Activated CD4-positive, CD25-positive, alpha-beta regulatory T cell treated with anti-CD3 and anti-CD28 coated beads, Interleukin-2, amount 50 U/mL, for 72 hours (primary cell): ENCODE measurements around the gene HES2.
A peak's percentile ranks its signal among the peaks of the same experiment; 100 is the strongest.
"Not testable (repeated sequence)": the region's sequence is repeated elsewhere in the genome, so short reads cannot be mapped to it uniquely, and the experiment has no call there.

Experiments
- DNase-seq: peaks from one replicate; pipeline ENCODE4 v3.0.0; 2021

The HES2 gene

GRCh38 chr1:6435129-6435528 is 15.4 kb upstream of the HES2 start:
- DNase-seq: no peak

- no peak for DNase-seq
These were observed 14.5 kb upstream of the HES2 start for GRCh38 chr1:6434186-6434585.

DNA sequence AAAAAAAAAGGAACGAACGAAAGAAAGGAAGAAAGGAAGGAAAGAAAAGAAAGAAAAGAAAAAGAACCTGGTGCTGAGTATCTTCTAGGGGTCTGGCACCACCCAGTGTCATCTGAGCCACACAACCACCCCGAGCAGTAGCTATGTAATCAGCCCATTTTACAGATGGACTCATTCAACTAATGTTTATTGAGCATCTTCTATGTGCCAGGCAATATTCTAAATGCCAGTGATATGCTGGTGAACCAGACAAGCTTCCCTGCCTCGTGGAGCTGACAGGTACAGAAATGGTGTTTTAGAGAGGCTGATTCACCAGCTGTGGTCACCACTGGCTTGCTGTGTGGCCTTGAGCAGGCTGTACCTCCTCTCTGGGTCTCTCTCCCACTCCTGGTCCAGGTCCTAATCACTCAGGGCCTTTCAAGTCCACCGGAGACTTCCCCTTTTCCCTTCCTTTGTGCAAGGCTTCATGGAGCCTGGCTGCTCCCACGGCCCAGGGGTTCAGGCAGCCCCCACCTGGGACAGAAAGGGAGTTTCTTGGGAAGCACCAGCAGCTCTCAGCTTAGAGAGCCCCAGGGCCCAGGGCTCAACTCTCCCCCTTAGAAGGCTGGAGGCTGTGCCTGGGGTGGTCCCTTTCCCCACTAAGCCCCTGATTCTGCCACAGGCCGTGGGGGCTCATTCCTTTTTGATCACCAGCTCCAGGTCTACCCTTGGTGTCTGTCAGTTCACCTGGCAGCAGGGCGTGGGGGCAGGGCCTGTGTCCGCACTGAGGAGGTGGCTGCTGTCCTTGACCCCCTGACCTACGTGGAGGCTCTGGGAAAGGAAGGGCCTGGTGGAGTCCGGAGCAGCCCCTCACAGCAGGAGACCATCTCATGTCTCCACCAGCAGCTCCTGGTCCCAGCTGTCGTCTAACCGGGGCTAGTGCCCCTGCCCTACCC is 12.2 kb upstream of the HES2 start:
- not testable (repeated sequence) for DNase-seq

DNA sequence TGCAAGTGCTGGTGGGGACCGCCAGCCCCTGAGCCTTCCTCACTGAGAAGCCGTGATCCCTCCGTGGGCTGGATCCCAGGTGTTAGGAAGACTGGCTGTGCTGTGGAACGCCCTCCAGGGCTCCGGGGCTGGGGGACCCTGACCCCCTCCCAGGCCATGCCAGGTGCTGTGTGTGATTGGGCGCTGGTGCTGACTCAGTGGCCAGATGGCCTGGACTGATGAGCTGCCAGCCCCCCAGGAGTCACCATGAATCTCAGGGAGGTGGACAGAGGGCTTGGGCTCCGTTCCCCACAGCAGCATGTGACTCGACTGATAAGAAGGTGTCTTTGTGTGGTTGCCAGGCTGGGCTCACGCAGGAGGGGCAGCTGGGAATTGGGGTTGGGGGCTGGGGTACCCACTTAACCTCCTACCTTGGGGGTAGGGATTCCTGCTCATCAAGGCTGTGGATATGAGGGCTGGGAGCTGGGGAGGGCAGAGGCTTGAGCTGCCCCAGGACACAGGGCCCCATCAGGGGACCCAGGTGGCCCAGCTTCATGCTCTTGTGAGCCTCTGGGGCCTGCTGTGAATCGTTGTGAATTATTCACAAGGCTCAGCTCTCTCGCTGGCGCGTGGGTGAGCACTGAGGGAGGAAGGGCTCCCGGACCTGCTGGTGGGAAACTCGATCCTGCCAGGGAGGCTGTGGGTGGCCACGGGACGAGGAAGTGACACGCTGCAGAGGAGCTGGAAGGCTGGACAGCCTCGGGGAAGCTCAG is 10.1 kb upstream of the HES2 start:
- DNase-seq: not testable (repeated sequence)

- not testable (repeated sequence) for DNase-seq
These were observed 8.7 kb upstream of the HES2 start for GRCh38 chr1:6428453-6428852.

- no peak for DNase-seq
These were observed 8.0 kb upstream of the HES2 start for GRCh38 chr1:6427441-6428390.

- DNase-seq: no peak
These were observed 7.2 kb upstream of the HES2 start for GRCh38 chr1:6426972-6427350.

DNA sequence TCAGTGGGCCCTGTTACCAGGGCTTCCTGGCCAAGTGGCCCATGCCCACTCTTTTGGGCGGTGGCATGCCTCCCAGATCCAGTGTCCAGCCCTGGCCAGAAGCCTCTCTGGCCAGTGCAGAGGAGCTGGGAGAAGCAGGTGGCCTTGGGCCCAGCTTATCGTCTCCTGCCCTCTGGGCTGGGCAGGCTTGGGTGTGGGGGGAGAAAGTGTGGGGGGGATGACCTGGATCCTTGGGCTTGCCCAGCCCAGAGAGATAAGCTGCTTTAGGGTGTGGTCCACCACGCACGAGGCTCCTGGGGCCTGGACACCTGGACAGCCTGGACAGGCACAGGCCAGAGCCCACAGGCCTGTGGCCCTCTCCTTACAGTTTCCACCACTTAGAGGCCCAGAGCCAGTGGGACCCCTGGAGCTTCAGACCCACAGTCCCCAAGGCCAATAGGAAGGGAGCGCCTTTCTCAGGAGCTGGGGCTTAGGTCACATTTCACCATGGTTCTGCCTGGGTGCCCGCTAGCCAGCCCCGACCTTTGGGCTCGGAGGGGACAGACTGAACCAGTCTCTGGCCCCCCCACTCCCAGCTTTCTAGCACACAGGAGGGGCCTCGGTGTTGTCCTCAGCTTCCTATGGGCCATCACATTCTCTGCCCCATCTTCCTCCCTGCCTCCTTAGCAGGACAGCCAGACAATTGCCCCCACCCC is 6.7 kb upstream of the HES2 start:
- DNase-seq: no peak

DNA sequence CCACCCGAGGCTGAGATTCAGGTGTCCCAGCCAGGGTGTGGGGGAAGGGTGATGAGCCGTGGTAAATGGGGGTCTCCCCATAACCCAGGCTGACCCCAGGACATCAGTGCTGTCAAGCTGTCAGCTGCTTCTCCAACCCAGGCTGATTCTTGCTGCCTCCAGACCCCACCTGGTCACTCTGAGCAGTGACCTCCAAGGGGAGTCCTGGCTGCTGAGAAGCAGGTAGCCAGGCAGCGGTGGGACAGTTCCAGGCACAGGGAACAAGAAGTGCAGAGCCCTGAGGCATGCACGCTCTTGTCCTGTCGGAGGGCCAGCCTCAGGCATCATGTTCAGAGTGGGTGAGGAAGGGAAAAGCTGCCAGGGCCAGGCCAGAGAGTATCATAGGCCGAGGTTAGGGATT is 5.9 kb upstream of the HES2 start:
- no peak for DNase-seq

GRCh38 chr1:6424619-6425593 is 5.2 kb upstream of the HES2 start, which contains the start of gene ESPN:
Gene ESPN, plus strand, starts transcription at chr1:6424776. Its CDS starts 180 bp downstream, at chr1:6424956.
- no peak for DNase-seq

DNA sequence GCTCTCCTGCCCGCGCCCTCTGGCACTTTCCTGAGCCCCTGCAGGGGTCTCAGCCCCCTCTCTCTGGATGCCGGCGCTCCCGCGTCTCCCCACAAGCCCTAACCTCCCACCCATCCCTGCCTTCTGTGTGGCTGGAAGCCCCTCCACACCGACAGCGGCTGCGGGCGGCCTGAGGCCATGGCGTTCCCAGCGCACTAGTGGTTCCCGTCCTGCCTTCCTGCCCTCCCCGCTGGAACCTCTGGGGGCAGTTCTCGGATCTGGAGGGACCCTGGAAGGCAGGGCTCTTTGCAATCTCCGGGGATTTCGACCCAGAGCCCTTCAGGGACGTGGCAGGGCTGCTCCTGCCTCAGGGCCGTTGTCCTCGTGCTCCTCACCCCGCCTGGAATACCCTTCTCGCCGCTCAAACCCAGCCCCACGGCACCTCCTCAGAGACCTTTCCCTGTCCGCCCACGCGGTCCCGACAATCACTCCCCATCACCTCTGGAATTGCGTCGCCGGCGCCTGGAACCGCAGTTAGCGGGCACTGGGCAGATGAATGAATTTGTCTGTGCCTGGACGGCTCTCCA is 4.4 kb upstream of the HES2 start:
- no peak for DNase-seq

DNA sequence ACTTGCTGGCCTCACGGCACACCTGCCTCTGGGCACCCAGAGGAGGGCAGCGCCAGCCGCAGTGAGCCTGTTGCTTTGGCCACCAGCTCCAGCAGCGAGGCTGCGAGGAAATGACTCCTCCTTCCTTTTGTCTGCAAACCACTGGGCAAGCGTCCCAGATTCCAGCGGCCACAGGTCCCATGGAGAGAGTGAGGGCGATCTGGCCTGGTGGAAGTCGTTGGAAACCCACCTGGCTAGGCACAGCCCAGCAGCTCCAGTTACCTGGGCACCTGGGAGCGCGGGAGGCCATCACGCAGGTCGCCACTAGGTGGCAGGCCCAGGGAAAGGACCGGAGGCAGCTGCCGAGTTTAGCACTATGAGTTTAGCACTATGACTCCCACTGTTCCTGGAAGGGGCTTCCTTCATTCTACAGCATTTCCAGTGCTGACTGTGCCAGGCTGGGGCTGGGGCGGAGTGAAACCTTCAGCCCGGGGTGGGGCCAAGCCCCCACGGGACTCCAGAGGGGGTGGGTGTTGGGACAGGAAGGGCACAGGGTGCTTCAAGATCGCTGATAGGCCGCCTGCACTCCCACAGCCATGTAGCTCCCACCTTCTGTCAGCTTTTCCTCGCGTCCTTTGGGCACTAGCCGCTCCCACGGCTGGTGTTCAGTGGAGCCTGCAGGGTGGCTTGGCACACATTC is 3.7 kb upstream of the HES2 start:
- DNase-seq: peak; percentile 73

DNA sequence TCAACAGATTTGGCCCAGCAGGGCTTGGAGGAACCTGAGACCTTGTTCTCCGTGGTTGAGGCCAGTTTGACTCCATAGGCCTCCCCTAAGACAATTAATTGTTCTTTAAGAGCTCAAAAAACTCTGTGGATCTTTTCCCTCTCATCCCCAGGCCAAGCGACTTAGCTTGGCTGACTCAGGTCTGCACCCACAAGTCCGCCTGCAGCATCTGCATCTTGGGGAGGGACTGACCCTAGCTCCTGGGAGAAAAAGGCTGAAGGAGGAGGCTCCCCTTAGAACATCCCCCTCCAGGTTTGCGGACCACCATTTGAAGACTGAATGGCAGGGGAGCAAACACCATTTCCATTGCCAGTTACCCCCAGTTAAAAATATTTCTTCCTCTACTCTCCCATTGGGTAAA is 1.5 kb upstream of the HES2 start:
- no peak for DNase-seq

GRCh38 chr1:6420454-6421042 is 829 bp upstream of the HES2 start:
- no peak for DNase-seq

DNA sequence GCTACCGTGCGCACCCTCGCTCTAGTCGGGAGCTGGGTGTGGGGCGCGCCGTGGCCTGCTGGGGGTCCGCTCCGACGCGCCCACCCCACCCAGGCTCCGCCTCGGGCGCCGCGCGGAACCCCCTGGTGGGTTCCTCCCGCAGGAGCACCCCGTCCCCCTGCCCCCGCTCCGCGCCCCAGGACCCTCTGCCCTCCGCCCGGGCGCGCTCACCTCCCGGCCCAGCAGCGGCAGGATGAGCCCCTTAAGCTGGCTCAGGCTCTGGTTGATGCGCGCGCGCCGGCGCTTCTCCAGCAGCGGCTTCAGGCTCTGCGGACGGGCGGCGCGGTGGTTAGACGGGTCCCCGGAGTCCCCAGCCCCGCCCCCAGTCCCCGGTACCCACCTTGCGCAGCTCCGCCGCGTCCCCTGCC is 319 bp downstream of the HES2 start:
- DNase-seq: no peak

- no peak for DNase-seq
These were observed 887 bp downstream of the HES2 start for GRCh38 chr1:6418668-6419396.

GRCh38 chr1:6417961-6418667 is 1.6 kb downstream of the HES2 start:
- DNase-seq: no peak

GRCh38 chr1:6416906-6417305 is 2.8 kb downstream of the HES2 start:
- DNase-seq: no peak
